Nephron progenitor cell (in vitro differentiated cells): ENCODE results near the gene ARL5A.
A peak's percentile ranks its signal among the peaks of the same experiment; 100 is the strongest.

Source experiments
- DNase-seq: peaks from one replicate; pipeline ENCODE4 v3.0.0; 2021
- H3K27ac Mint-ChIP-seq: 2 replicates; pipeline ENCODE4 v1.8.0; 2021; ENCODE audit warnings: mild to moderate bottlenecking, moderate library complexity, mixed read lengths
- H3K27me3 Mint-ChIP-seq: 2 replicates; pipeline ENCODE4 v1.8.0; 2021; ENCODE audit warnings: mild to moderate bottlenecking, low read depth, mixed read lengths; ENCODE audit not compliant: poor library complexity
- H3K36me3 Mint-ChIP-seq: 2 replicates; pipeline ENCODE4 v1.8.0; 2021; ENCODE audit warnings: low read depth, mixed read lengths
- H3K4me1 Mint-ChIP-seq: 2 replicates; pipeline ENCODE4 v1.8.0; 2021; ENCODE audit warnings: mixed read lengths
- H3K4me3 Mint-ChIP-seq: 2 replicates; pipeline ENCODE4 v1.8.0; 2021; ENCODE audit warnings: mild to moderate bottlenecking, moderate library complexity, mixed read lengths
- H3K9me3 Mint-ChIP-seq: 2 replicates; pipeline ENCODE4 v1.8.0; 2021; ENCODE audit warnings: mild to moderate bottlenecking, moderate library complexity, mixed read lengths
- CTCF ChIP-seq: fragments of 200-600 bp; sonication (generic); IDR thresholded peaks from 2 replicates; pipeline ENCODE4 v1.5.0; 2021; ENCODE audit warnings: antibody characterized with exemption

ARL5A gene

GRCh38 chr2:151792589-151792988 is 35.6 kb downstream of the ARL5A start:
- Mint-ChIP-seq H3K27ac (no peak overlapping the region), H3K27me3 (no peaks in the 10 kb centered on the region), H3K4me1 (no peaks in the 10 kb centered on the region), H3K4me3 (no peak overlapping the region), H3K9me3 (no peaks in the 10 kb centered on the region), H3K36me3 (peaks cover 55% of the 10 kb centered on the region)
- peak; percentile 12 for TF ChIP-seq CTCF
- no peak for DNase-seq

GRCh38 chr2:151791545-151791944 is 36.7 kb downstream of the ARL5A start:
- no peak overlapping the region for H3K4me3 Mint-ChIP-seq
- H3K4me1 Mint-ChIP-seq, result no peaks in the 10 kb centered on the region
- no peaks in the 10 kb centered on the region for H3K9me3 Mint-ChIP-seq
- H3K27ac Mint-ChIP-seq, result no peak overlapping the region
- TF ChIP-seq CTCF, result no peak
- H3K36me3 Mint-ChIP-seq, result peaks cover 50% of the 10 kb centered on the region
- no peak for DNase-seq
- H3K27me3 Mint-ChIP-seq, result no peaks in the 10 kb centered on the region

GRCh38 chr2:151790689-151791088 is 37.5 kb downstream of the ARL5A start:
- Mint-ChIP-seq H3K27me3 (no peaks in the 10 kb centered on the region), H3K9me3 (no peaks in the 10 kb centered on the region), H3K4me3 (no peak overlapping the region), H3K4me1 (no peaks in the 10 kb centered on the region), H3K36me3 (peaks cover 43% of the 10 kb centered on the region), H3K27ac (peak overlapping the region; percentile 11)
- no peak for TF ChIP-seq CTCF
- DNase-seq, result no peak

- no peak for TF ChIP-seq CTCF
- no peaks in the 10 kb centered on the region for H3K9me3 Mint-ChIP-seq
- H3K36me3 Mint-ChIP-seq, result peaks cover 55% of the 10 kb centered on the region
- no peak for DNase-seq
- H3K4me3 Mint-ChIP-seq, result no peak overlapping the region
- H3K27ac Mint-ChIP-seq, result no peak overlapping the region
- H3K4me1 Mint-ChIP-seq, result no peaks in the 10 kb centered on the region
- H3K27me3 Mint-ChIP-seq, result no peaks in the 10 kb centered on the region
These were observed 39.0 kb downstream of the ARL5A start for GRCh38 chr2:151789055-151789834.

GRCh38 chr2:151786483-151786882 is 41.7 kb downstream of the ARL5A start:
- Mint-ChIP-seq H3K27me3 (no peaks in the 10 kb centered on the region), H3K27ac (no peak overlapping the region), H3K4me1 (no peaks in the 10 kb centered on the region), H3K36me3 (peaks cover 54% of the 10 kb centered on the region), H3K9me3 (no peaks in the 10 kb centered on the region), H3K4me3 (no peak overlapping the region)
- DNase-seq, result no peak
- no peak for TF ChIP-seq CTCF

GRCh38 chr2:151786077-151786476 is 42.1 kb downstream of the ARL5A start:
- no peak overlapping the region for H3K4me3 Mint-ChIP-seq
- no peak overlapping the region for H3K27ac Mint-ChIP-seq
- H3K36me3 Mint-ChIP-seq, result peaks cover 54% of the 10 kb centered on the region

More at GRCh38 chr2:151786077-151786476, 42.1 kb downstream of the ARL5A start:
- TF ChIP-seq CTCF, result no peak
- Mint-ChIP-seq H3K4me1 (no peaks in the 10 kb centered on the region), H3K9me3 (no peaks in the 10 kb centered on the region), H3K27me3 (no peaks in the 10 kb centered on the region)
- DNase-seq, result no peak
